Measurements from ENCODE around the gene KLK4.

Gene KLK4

DNA sequence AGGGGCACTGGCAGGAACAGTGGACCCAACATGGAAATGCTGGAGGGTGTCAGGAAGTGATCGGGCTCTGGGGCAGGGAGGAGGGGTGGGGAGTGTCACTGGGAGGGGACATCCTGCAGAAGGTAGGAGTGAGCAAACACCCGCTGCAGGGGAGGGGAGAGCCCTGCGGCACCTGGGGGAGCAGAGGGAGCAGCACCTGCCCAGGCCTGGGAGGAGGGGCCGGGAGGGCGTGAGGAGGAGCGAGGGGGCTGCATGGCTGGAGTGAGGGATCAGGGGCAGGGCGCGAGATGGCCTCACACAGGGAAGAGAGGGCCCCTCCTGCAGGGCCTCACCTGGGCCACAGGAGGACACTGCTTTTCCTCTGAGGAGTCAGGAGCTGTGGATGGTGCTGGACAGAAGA, 33.9 kb downstream of the KLK4 start:
- no peak for DNase-seq

DNA sequence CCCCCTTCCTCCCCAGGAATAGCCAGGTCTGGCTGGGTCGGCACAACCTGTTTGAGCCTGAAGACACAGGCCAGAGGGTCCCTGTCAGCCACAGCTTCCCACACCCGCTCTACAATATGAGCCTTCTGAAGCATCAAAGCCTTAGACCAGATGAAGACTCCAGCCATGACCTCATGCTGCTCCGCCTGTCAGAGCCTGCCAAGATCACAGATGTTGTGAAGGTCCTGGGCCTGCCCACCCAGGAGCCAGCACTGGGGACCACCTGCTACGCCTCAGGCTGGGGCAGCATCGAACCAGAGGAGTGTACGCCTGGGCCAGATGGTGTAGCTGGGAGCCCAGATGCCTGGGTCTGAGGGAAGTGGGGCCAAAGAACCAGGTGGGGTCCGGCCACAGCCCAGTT, 34.7 kb downstream of the KLK4 start:
- no peak for DNase-seq

DNA sequence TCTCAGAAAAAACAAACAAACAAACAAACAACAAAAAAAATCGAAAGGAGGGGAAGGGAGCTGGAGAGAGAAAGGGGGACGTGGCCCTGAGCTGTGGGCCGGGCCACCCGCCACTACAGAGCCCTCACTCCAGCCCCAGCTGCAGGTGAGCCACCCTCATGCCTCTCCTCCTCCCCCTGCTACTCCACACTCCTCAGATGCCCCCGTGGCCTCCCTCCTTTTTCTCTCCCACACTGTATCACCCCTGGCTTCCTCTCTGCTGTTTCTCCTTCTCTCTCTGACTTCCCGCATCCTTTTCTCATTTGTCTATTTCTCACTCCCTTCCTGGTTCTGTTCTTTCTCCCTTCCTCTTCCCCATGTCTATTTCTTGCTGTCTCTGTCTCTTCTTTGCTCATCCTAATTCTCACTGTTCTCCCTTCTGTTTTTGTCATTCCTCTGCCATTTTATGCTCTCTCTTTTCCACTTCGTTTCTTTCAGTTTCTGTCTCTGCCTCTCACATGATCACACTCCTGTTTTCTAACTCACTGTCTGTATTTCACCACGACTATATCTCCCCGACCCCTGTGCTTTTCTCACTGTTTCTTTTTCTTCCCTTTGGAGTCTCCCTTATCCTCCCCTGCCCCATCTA, 35.3 kb downstream of the KLK4 start:
- no peak for DNase-seq

DNA sequence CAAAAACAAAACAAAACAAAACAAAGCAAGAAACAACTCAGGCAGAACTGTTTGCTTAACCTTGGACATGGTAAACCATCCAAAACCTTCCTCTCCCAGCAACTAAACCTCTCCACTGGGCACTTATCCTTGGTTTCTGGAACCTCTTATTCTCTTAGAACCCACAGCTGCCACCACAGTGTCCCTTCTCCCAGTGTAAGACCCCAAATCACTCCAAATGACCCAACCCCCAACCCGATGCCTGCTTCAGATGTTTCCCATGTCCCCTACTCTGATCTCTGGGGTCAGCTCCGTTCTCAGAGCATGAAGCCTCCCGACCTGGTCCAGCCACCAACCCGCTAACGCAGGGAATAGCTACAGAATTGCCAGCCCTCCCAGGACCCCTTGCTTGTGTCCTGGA, 37.0 kb downstream of the KLK4 start:
- no peak for DNase-seq

DNA sequence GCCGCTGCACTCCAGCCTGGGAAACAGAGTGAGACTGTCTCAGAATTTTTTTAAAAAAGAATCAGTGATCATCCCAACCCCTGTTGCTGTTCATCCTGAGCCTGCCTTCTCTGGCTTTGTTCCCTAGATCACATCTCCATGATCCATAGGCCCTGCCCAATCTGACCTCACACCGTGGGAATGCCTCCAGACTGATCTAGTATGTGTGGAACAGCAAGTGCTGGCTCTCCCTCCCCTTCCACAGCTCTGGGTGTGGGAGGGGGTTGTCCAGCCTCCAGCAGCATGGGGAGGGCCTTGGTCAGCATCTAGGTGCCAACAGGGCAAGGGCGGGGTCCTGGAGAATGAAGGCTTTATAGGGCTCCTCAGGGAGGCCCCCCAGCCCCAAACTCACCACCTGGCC, 38.1 kb downstream of the KLK4 start, which contains the start of gene KLK2:
Gene KLK2 (plus strand): TSS at position 384 of the 400 bp plus-strand sequence. CDS start 35 bp downstream, outside the sequence.
- DNase-seq = no peak

DNA sequence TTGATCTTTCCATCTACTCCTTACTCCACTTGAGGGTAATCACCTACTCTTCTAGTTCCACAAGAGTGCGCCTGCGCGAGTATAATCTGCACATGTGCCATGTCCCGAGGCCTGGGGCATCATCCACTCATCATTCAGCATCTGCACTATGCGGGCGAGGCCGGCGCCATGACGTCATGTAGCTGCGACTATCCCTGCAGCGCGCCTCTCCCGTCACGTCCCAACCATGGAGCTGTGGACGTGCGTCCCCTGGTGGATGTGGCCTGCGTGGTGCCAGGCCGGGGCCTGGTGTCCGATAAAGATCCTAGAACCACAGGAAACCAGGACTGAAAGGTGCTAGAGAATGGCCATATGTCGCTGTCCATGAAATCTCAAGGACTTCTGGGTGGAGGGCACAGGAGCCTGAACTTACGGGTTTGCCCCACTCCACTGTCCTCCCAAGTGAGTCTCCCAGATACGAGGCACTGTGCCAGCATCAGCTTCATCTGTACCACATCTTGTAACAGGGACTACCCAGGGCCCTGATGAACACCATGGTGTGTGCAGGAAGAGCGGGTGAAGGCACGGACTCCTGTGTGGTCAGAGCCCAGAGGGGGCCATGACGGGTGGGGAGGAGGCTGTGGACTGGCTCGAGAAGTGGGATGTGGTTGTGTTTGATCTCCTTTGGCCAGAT, 40.6 kb downstream of the KLK4 start:
- no peak for DNase-seq

DNA sequence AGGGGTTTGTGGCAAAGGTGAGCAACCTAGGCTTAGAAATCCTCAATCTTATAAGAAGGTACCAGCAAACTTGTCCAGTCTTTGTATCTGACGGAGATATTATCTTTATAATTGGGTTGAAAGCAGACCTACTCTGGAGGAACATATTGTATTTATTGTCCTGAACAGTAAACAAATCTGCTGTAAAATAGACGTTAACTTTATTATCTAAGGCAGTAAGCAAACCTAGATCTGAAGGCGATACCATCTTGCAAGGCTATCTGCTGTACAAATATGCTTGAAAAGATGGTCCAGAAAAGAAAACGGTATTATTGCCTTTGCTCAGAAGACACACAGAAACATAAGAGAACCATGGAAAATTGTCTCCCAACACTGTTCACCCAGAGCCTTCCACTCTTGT, 41.7 kb downstream of the KLK4 start:
- no peak for DNase-seq

DNA sequence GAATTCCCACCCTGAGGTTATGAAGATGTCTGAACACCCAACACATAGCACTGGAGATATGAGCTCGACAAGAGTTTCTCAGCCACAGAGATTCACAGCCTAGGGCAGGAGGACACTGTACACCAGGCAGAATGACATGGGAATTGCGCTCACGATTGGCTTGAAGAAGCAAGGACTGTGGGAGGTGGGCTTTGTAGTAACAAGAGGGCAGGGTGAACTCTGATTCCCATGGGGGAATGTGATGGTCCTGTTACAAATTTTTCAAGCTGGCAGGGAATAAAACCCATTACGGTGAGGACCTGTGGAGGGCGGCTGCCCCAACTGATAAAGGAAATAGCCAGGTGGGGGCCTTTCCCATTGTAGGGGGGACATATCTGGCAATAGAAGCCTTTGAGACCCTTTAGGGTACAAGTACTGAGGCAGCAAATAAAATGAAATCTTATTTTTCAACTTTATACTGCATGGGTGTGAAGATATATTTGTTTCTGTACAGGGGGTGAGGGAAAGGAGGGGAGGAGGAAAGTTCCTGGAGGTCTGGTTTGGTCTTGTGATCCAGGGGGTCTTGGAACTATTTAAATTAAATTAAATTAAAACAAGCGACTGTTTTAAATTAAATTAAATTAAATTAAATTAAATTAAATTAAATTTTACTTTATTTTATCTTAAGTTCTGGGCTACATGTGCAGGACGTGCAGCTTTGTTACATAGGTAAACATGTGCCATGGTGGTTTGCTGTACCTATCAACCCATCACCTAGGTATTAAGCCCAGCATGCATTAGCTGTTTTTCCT, 49.5 kb downstream of the KLK4 start:
- DNase-seq = no peak

DNA sequence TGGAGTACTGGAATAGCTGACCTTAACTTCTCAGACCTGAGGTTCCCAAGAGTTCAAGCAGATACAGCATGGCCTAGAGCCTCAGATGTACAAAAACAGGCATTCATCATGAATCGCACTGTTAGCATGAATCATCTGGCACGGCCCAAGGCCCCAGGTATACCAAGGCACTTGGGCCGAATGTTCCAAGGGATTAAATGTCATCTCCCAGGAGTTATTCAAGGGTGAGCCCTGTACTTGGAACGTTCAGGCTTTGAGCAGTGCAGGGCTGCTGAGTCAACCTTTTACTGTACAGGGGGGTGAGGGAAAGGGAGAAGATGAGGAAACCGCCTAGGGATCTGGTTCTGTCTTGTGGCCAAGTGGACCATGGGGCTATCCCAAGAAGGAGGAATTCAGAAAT, 50.2 kb downstream of the KLK4 start:
- no peak for DNase-seq

DNA sequence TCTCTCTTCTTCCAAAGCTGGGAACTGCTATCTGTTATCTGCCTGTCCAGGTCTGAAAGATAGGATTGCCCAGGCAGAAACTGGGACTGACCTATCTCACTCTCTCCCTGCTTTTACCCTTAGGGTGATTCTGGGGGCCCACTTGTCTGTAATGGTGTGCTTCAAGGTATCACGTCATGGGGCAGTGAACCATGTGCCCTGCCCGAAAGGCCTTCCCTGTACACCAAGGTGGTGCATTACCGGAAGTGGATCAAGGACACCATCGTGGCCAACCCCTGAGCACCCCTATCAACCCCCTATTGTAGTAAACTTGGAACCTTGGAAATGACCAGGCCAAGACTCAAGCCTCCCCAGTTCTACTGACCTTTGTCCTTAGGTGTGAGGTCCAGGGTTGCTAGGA, 51.3 kb downstream of the KLK4 start:
- DNase-seq = no peak

DNA sequence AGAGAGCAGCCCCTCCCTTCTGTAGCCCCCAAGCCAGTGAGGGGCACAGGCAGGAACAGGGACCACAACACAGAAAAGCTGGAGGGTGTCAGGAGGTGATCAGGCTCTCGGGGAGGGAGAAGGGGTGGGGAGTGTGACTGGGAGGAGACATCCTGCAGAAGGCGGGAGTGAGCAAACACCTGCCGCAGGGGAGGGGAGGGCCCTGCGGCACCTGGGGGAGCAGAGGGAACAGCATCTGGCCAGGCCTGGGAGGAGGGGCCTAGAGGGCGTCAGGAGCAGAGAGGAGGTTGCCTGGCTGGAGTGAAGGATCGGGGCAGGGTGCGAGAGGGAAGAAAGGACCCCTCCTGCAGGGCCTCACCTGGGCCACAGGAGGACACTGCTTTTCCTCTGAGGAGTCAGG, 52.3 kb downstream of the KLK4 start:
- no peak for DNase-seq

DNA sequence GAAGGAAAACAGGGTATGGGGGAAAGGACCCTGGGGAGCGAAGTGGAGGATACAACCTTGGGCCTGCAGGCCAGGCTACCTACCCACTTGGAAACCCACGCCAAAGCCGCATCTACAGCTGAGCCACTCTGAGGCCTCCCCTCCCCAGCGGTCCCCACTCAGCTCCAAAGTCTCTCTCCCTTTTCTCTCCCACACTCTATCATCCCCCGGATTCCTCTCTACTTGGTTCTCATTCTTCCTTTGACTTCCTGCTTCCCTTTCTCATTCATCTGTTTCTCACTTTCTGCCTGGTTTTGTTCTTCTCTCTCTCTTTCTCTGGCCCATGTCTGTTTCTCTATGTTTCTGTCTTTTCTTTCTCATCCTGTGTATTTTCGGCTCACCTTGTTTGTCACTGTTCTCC, 53.8 kb downstream of the KLK4 start:
- DNase-seq = no peak

Data from right hindlimb (tissue), 1 donor.